Ureter (tissue), 1 donor: ENCODE measurements around the gene NAALAD2. TPM values are rescaled to one million over a fixed set of nuclear protein-coding genes. Genes with fewer than 3 reads are reported as not detected.
"Not testable (repeated sequence)": the region's sequence is repeated elsewhere in the genome, so short reads cannot be mapped to it uniquely, and the experiment has no call there.

ENCODE experiments used
- DNase-seq: peaks from one replicate; pipeline ENCODE4 v3.0.0-alpha.2; 2020; ENCODE audit warnings: low spot score
- total RNA-seq: library from RNA; stranded (reverse); gene quantifications from one replicate; pipeline ENCODE4 v1.2.4, GENCODE V29; 2023
- donor health status: DM: yes; HTN: yes; CAD: no.

The NAALAD2 gene
- total RNA-seq, result 4.8 TPM

- DNase-seq, result peak; percentile 44
Observed at GRCh38 chr11:90134478-90135003, at the start of gene NAALAD2. NAALAD2 (plus strand) TSS chr11:90134663; CDS start chr11:90134759, 96 bp downstream.

- DNase-seq, result not testable (repeated sequence)
Observed at GRCh38 chr11:90085650-90086049, 48.8 kb upstream of the NAALAD2 start, which contains the start of gene UBTFL1. UBTFL1 (plus strand) TSS chr11:90085950; CDS start chr11:90085950, 0 bp downstream.

DNA sequence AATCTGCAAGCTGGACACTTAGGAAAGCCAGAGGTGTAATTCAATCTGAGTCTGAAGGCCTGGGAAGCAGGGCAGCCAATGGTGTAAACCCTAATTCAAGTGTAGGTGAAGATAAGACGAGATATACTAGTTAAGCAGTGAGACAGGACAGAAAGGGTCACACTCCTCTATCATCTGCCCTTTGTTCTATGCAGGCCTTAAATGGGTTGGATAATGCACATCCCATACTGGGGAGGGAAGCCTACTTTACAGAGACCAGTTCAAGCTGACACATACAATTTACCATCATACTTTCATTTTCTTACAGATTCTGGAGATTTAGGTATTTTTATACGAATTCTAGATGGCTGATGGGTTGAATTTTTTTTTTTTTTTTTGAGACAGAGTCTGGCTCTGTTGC is 45.7 kb upstream of the NAALAD2 start:
- not testable (repeated sequence) for DNase-seq

DNA sequence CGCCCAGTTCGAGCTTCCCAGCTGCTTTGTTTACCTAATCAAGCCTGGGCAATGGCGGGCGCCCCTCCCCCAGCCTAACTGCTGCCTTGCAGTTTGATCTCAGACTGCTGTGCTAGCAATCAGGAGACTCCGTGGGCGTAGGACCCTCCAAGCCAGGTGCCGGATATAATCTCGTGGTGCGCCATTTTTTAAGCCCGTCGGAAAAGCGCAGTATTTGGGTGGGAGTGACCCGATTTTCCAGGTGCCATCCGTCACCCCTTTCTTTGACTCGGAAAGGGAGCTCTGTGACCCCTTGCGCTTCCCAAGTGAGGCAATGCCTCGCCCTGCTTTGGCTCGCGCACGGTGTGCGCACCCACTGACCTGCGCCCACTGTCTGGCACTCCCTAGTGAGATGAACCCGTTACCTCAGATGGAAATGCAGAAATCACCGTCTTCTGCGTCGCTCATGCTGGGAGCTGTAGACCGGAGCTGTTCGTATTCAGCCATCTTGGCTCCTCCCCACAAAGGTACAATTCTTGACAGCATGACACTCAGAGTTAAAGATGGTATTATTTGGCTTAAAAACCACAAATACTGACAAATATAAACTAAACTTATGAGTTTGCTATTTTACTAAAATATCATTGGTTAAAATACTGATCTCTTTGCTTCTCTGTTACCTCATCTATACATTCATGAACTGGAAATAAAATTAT is 39.1 kb upstream of the NAALAD2 start:
- DNase-seq, result not testable (repeated sequence)

DNA sequence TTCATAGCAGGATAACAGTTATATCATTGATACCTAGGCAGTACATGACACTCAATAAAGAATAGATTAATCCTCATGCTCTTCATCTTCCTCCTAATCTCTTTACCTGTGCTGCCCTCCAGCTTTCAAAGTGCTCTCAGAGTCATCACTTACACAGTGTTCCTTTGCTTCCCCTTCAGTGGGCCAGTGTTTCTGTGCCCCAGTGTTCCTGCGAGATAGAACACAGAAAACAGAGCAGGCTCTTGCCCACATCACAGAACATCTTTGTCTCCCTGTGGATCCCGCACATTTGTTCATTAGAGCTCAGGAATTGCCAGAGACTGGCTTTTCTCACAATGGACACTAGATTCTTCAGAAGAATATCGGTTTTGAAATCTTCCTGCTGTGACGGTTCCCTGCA is 36.2 kb upstream of the NAALAD2 start:
- not testable (repeated sequence) for DNase-seq

- no peak for DNase-seq
Observed at GRCh38 chr11:90100431-90100830, 34.0 kb upstream of the NAALAD2 start.

- DNase-seq, result no peak
Observed at GRCh38 chr11:90113541-90113940, 20.9 kb upstream of the NAALAD2 start.

DNA sequence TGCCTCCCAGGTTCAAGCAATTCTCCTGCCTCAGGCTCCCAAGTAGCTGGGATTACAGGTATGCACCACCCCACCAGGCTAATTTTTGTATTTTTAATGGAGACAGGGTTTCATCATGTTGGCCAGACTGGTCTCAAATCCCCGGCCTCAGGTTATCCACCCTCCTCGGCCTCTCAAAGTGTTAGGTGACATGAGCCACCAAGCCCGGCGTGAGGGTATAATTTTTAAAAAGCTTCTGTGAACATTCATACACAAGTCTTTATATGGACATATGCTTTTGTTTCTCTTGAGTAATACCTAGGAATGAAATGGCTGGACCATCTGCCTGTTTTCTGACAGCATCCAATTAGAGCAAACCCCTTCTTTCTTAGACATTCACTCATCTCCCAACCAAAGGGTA is 14.3 kb upstream of the NAALAD2 start:
- no peak for DNase-seq

DNA sequence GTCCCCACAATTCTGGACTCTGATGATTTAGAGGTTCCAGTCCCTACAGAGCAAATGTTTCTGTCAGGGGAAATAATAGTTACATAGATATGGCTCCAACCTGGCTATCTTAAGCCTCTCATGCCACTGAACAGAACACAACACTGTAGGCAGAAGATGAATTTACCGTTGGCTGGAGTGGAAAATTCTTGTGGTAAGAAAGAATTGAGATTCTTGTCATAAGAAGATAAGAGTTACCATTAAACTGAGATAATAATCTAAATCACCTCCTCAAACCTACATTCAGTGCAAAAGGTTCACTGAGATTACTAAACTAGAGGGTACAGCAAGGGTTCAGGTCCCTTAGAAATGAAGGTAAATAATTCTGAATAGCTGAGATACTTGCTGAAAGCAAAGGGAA is 10.1 kb upstream of the NAALAD2 start:
- DNase-seq, result no peak

- no peak for DNase-seq
Observed at GRCh38 chr11:90124946-90125345, 9.5 kb upstream of the NAALAD2 start.

- no peak for DNase-seq
Observed at GRCh38 chr11:90133560-90134477, 644 bp upstream of the NAALAD2 start.

GRCh38 chr11:90135016-90135415 is 553 bp downstream of the NAALAD2 start:
- no peak for DNase-seq

GRCh38 chr11:90148900-90149299 is 14.4 kb downstream of the NAALAD2 start:
- DNase-seq, result no peak

DNA sequence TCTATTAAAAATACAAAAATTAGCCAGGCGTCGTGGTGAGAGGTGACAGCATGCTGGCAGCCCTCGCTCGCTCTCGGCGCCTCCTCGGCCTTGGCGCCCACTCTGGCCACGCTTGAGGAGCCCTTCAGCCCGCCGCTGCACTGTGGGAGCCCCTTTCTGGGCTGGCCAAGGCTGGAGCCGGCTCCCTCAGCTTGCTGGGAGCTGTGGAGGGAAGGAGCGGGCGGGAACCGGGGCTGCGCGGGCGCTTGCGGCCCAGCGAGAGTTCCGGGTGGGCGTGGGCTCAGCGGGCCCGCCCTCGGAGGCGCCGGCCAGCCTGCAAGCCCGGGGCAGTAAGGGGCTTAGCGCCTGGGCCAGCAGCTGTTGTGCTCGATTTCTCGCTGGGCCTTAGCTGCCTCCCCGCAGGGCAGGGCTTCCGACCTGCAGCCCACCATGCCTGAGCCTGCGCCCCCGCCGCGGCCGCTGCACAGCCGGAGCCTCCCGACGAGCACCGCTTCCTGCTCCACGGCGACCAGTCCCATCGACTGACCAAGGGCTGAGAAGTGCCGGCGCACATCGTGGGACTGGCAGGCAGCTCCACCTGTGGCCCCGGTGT is 32.6 kb downstream of the NAALAD2 start:
- not testable (repeated sequence) for DNase-seq

DNA sequence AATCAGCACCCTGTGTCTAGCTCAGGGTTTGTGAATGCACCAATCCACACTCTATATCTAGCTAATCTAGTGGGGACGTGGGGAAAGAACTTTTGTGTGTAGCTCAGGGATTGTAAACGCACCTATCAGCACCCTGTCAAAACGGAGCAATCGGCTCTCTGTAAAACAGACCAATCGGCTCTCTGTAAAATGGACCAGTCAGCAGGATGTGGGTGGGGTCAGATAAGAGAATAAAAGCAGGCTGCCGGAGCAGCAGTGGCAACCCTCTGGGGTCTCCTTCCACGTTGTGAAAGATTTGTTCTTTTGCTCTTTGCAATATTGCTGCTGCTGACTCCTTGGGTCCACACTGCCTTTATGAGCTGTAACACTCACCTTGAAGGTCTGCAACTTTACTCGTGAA is 33.2 kb downstream of the NAALAD2 start:
- not testable (repeated sequence) for DNase-seq

DNA sequence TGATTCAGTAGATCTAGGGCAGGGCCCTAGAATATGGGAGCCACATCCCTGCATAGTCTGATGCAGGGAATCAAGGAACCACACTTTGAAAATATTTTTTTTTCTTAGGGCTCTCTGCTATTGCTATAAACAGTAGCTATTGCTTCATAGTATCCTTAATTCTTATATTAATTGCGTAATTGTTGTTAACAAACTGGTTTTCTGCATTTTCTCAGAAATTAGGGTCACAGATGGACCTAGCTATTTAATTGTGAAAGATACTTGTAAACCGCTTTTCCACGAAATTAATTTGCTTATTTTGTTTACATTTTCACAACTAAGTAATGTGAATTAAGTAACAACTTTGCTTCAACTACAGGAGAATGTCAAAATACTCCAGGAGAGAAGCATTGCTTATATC is 34.1 kb downstream of the NAALAD2 start:
- DNase-seq, result no peak

DNA sequence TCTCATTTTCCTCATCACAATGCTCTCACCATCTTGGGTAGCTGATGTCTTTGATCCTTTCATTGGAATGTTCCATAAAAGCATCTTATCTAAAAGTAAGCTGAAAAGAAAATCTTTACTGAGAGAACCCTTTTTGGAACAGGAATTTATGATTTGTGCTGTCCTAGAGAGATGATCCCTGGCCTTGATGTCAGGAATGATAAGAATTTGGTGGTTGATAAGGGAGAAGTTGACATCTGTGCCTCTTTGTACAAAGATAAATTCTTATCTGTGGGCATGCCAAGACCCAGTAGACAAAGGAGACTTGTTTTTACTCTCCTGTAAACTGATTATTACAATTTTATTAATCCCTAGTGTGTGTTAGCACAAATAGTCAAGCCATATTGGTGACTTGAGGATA is 36.9 kb downstream of the NAALAD2 start:
- no peak for DNase-seq

- no peak for DNase-seq
Observed at GRCh38 chr11:90176069-90176468, 41.6 kb downstream of the NAALAD2 start.

GRCh38 chr11:90178751-90179150 is 44.3 kb downstream of the NAALAD2 start:
- no peak for DNase-seq

DNA sequence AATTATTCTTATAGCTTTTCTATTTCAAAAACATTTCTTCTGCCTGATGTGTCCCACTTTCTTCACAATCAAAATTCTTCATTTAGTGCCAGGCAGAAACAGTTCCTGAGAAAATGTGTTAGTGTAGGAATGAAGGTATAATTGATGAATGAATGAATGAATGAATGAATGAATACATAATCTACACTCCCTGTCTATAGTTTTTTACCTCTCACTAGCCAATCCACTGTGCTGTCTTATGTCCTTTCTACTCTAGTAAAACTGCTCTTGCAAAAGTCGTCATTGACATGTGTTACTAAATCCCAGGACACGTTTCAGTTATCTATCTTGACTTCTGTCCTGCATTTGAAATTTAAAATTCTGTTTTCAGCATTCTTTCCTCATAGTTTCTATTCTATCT is 45.5 kb downstream of the NAALAD2 start:
- DNase-seq, result no peak

GRCh38 chr11:90187839-90188238 is 53.4 kb downstream of the NAALAD2 start:
- no peak for DNase-seq

- DNase-seq, result no peak
Observed at GRCh38 chr11:90189011-90189410, 54.5 kb downstream of the NAALAD2 start.
